Activated T-helper 2 cell treated with anti-CD3 and anti-CD28 coated beads, Interferon-gamma antibody, Interleukin-2, Interleukin-4, amounts not matched to agents 10 μg/mL and 5 μg/mL and 100 μg/mL, durations not matched to agents 14 hours and 24 hours and 36 hours (primary cell): Measurements from ENCODE around the gene FAM98B. TPM values are rescaled to one million over a fixed set of nuclear protein-coding genes. Genes with fewer than 3 reads are reported as not detected.

Experiments
- DNase-seq: peaks from one replicate; pipeline ENCODE4 v3.0.0; 2021; ENCODE audit warnings: low spot score
- H3K27ac Mint-ChIP-seq: one replicate; pipeline ENCODE4 v1.8.0; 2021; ENCODE audit warnings: mixed read lengths
- H3K27me3 Mint-ChIP-seq: one replicate; pipeline ENCODE4 v1.8.0; 2021; ENCODE audit warnings: low read depth, mixed read lengths
- H3K36me3 Mint-ChIP-seq: one replicate; pipeline ENCODE4 v1.8.0; 2021; ENCODE audit warnings: low read depth, mixed read lengths
- H3K4me1 Mint-ChIP-seq: one replicate; pipeline ENCODE4 v1.8.0; 2021; ENCODE audit warnings: low read depth, mixed read lengths
- H3K4me3 Mint-ChIP-seq: one replicate; pipeline ENCODE4 v1.8.0; 2021; ENCODE audit warnings: low read depth, mild to moderate bottlenecking, moderate library complexity, mixed read lengths
- H3K9me3 Mint-ChIP-seq: one replicate; pipeline ENCODE4 v1.8.0; 2021; ENCODE audit warnings: mixed read lengths
- intact Hi-C: fragments of 100-400 bp; cut with micrococcal nuclease; formaldehyde crosslinking; loops from one replicate; pipeline ENCODE4 v1.15.1; 2023
- total RNA-seq: library from RNA; stranded (reverse); gene quantifications from 2 replicates; pipeline ENCODE4 v1.2.3, GENCODE V29; 2022

Gene FAM98B
- total RNA-seq, 1 donor from 2014 or later, result 53.9 TPM

DNA sequence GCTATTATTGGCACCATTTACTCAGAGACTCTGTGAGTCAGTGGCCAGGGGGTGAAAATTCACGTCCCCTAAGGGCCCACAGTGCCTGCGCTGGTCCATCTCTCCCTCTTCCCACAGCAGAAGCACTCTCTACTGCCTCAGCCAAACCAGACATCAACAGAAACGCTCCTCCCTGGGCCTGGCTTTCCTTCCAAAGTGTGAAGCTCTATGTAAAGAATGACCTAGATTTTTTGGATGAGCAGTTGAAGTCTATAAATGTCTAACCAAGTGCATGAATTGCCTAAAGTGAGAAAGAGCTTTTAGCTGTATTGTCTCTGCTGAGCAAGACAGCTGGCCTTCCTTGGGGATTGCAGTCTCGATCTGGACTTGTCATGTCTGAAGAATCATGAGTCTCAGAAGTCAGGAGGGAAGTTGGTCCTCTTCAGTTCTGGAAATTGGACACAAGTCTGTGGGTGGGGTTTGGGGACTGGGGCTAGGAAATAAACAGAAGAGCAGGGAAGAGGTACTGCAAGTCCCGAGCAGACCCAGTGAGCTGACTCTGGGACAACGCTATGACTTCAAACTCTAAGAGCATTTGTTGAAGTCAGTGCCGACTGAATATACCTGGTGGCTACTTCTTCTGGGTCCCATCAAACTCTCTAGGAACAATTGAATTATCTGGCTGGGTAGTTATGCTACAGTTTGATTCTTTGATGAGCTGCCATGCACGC, 81.7 kb downstream of the FAM98B start:
- H3K27me3 Mint-ChIP-seq, result no peaks in the 10 kb centered on the region
- peak overlapping the region; percentile 78 for H3K27ac Mint-ChIP-seq
- H3K36me3 Mint-ChIP-seq, result peaks cover 85% of the 10 kb centered on the region
- intact Hi-C loops, result loop anchor here (10.0 kb wide), 1 partner anchor 1089 kb away; no protein-coding TSS in a partner anchor
- DNase-seq, result no peak
- no peak overlapping the region for H3K4me3 Mint-ChIP-seq
- no peaks in the 10 kb centered on the region for H3K9me3 Mint-ChIP-seq
- peaks cover 90% of the 10 kb centered on the region for H3K4me1 Mint-ChIP-seq

DNA sequence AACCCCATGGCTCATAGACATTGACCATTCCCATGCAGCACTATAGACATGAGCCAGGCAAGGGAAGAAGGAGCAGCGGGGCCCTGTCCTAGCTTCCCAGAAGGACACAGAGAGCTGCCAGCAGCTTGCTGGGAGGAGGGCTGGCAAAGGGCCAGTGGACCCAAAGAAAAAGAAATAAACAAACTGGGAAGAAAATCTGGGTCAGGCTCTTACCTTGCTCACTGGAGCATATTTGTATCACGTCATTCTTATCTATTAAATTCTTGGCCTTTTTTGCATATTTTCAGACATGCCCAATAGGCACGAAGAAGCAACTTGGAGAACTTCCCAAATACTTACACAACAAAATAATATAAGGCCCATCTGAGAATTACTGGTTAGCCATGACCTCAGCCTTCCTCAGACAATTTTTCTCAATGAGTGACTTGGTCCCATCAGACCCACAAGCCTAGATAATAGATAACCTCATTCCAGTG, 82.3 kb downstream of the FAM98B start:
- no peak overlapping the region for H3K4me3 Mint-ChIP-seq
- peaks cover 90% of the 10 kb centered on the region for H3K4me1 Mint-ChIP-seq
- peak overlapping the region; percentile 78 for H3K27ac Mint-ChIP-seq
- no peaks in the 10 kb centered on the region for H3K9me3 Mint-ChIP-seq
- intact Hi-C loops, result loop anchor here (10.0 kb wide), 1 partner anchor 1089 kb away; no protein-coding TSS in a partner anchor
- no peaks in the 10 kb centered on the region for H3K27me3 Mint-ChIP-seq
- H3K36me3 Mint-ChIP-seq, result peaks cover 83% of the 10 kb centered on the region
- DNase-seq, result no peak

Other genes starting within 250 kb of the FAM98B start
- gene SPRED1, start 201.3 kb upstream of the FAM98B start, total RNA-seq, result 0.14 and 0.46 TPM in 2 replicates
- 108 and 113 TPM in 2 replicates for gene RASGRP1, start 110.7 kb downstream of the FAM98B start, total RNA-seq